ENCODE results near the gene OSBP2.

OSBP2 gene, protein sequence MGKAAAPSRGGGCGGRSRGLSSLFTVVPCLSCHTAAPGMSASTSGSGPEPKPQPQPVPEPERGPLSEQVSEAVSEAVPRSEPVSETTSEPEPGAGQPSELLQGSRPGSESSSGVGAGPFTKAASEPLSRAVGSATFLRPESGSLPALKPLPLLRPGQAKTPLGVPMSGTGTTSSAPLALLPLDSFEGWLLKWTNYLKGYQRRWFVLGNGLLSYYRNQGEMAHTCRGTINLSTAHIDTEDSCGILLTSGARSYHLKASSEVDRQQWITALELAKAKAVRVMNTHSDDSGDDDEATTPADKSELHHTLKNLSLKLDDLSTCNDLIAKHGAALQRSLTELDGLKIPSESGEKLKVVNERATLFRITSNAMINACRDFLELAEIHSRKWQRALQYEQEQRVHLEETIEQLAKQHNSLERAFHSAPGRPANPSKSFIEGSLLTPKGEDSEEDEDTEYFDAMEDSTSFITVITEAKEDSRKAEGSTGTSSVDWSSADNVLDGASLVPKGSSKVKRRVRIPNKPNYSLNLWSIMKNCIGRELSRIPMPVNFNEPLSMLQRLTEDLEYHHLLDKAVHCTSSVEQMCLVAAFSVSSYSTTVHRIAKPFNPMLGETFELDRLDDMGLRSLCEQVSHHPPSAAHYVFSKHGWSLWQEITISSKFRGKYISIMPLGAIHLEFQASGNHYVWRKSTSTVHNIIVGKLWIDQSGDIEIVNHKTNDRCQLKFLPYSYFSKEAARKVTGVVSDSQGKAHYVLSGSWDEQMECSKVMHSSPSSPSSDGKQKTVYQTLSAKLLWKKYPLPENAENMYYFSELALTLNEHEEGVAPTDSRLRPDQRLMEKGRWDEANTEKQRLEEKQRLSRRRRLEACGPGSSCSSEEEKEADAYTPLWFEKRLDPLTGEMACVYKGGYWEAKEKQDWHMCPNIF

DNA sequence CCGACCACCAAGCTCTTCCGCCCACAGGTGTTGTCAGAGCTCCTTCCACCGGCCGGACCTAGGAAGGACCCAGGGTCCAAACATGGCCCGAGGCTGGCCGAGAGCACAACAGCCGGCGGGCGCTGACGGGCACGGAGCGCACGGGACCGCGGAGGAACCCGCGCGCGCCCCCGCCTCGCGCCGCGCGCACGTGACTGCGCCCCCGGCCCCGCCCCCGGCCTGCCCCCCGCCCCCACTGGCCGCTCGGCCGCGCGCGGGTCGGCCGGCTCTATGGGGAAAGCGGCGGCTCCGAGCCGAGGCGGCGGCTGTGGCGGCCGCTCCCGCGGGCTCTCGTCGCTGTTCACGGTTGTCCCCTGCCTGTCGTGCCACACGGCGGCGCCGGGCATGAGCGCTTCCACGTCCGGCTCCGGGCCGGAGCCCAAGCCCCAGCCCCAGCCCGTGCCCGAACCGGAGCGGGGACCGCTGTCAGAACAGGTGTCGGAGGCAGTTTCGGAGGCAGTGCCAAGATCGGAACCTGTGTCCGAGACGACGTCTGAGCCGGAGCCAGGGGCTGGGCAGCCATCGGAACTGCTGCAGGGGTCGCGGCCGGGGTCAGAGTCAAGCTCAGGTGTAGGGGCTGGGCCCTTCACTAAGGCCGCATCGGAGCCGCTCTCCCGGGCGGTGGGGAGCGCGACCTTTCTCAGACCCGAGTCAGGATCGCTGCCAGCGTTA lies at the start of gene OSBP2:
TSS of gene OSBP2 (plus strand) at position 235 of the 711 bp plus-strand sequence. CDS start at position 271, 36 bp downstream.
- DNase-seq (ENCODE audit: low read depth in 4 of 4, low spot score in 1 of 4) = peak in 1 of 4 experiments; percentile 12

DNA sequence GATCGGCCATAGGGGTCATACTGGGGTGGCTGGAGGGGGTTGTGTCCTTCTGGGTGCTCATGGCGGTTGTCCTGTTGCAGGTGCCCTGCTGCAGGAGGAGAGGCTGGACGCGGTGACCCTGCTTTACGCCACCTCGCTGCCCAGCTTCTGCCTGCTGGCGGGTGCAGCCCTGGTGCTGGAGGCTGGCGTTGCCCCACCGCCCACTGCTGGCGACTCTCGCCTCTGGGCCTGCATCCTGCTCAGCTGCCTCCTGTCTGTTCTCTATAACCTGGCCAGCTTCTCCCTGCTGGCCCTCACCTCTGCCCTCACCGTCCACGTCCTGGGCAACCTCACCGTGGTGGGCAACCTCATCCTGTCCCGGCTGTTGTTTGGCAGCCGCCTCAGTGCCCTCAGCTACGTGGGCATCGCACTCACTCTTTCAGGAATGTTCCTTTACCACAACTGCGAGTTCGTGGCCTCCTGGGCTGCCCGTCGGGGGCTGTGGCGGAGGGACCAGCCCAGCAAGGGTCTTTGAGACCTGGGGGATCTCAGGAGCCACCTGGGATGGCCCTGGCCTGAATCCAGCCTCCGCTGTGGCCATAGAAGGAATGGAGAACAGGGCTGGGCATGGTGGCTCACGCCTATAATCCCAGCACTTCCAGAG lies 48.0 kb upstream of the OSBP2 start:
- DNase-seq (ENCODE audit: low read depth in 4 of 4, low spot score in 1 of 4) = no peak

DNA sequence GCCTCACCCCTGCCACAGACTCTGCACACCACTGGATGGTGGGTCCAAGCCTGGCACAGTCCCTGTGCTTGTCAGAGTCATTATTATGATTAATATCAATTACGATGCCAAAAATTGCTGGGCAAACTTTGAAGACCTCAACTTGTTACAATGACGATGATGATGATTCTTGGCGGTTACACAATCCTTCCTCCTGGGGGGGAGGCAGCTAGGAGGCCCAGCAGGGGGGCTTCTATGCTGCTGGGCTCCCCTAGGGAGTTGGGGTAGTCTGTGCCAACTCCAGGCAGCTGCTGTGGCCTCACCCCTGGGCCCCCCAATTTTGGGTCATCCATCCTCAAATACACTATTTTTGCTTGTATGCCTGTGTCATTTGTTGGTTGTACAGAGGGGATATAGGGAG lies 47.1 kb upstream of the OSBP2 start:
- DNase-seq (ENCODE audit: low read depth in 4 of 4, low spot score in 1 of 4) = no peak

DNA sequence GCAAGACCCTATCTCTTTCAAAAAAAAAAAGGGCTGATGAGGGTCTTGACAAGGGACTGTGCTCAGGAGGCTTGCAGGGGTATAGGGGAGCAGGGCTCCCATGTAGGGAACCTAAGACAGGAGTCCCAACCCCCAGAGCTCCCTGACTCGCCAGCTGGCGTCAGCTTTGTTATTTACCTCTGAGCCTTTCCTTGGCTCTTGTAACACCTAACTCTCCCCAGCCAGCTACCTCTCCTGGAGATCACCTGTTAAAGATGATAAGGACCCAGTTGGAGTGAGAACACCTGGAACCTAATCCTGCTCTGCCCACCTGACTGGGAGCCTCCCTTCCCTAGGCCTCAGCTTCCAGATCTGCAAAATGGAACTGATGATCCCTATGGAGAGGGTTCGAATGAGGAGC lies 45.8 kb upstream of the OSBP2 start:
- no peak for DNase-seq (ENCODE audit: low read depth in 4 of 4, low spot score in 1 of 4)

DNA sequence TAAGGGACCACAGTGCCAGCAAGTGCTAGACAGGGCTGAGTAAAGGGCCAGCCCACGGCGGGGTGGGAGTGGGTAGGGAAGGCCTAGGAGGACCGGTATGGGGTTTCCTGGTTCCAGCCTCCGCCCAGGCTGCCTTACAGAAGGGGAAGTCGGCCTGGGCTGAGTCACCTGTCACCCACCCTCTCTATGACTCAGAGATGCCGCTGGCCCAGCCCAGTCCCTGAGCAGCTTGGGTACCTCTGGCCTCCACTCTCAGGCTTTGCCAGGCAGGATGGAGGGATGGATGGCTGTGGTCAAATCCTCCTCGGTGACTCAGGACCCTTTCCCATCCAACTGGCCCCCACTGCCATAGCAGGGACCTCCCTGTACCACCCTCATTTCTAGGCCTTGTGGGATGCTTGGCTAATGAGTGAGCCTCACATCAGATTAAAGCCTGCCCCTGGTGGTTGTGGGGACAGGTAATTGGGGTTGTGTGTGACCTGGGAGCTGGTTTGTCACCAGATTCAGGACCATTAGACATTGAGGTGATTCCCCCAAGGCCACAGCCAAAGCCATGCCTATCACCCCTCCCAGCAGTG lies 45.2 kb upstream of the OSBP2 start:
- peak; percentile 55 to 90 (median 73) for DNase-seq (ENCODE audit: low read depth in 4 of 4, low spot score in 1 of 4)

DNA sequence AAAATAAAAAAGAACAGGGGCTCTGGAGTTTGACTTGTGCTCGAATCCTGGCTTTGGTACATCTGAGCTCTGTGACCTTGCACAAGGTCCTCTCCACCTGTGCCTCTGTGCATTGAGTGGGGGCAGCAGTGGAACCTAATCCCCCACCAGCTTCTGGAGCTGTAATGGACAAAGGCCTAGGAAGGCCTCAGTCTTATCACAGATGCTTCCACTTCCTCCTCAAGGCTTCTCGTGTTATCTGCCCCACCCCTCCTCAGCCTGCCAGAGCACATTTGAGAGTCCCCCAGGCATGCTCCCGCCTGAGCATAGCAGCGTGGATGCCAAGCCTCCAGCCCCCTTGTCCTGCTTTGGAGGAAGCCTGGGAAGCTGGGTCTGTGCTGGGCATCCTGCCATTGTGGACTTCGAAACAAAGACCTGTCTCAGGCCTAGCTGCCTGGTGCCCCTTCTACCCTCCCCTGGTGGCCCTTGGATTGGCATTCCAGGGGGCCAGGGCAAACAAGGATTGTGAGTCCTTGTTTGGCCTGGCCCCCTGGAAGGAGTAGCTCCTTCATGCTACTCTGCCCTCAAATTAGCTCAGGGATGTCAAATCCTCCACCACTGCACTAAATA lies 44.1 kb upstream of the OSBP2 start:
- DNase-seq (ENCODE audit: low read depth in 4 of 4, low spot score in 1 of 4) = no peak

DNA sequence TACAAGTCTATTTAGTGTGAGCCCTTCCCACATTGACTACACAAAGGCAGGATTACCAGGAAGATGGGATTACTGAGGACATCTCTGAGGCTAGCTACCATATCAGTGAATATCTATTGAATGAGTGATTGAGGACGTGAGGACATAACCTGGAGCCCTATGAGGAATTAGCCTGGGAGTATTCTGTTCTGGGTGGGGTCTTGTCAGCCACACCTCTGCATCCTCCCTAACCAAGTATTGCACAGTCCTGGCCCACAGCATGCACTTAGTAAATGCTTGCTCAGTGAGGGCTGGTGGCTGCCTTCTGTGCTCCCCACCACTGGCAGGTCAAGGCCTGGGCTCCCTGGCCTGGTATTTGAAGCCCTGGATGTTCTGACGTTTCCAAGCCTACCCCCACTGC lies 41.8 kb upstream of the OSBP2 start:
- no peak for DNase-seq (ENCODE audit: low read depth in 4 of 4, low spot score in 1 of 4)

DNA sequence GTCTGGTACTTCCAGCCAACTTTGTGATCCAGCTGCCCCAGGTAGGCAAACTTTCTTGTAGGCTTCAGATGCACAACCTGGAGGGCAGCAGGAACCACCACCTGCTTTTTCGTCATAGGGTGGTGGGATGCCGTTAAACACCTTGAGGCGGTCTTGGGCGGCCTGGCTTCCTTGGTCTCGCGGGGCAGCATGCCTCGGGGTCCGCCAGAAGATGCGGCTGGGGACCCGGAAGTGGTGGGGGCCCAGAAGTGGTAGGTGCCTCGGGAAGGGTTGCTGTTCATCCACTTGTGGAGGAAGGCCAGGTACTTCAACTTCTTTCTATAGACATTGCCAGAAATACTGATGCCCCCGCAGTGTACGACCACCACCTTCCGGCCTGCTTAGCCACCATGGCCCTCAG lies 40.3 kb upstream of the OSBP2 start:
- DNase-seq (ENCODE audit: low read depth in 4 of 4, low spot score in 1 of 4) = no peak

DNA sequence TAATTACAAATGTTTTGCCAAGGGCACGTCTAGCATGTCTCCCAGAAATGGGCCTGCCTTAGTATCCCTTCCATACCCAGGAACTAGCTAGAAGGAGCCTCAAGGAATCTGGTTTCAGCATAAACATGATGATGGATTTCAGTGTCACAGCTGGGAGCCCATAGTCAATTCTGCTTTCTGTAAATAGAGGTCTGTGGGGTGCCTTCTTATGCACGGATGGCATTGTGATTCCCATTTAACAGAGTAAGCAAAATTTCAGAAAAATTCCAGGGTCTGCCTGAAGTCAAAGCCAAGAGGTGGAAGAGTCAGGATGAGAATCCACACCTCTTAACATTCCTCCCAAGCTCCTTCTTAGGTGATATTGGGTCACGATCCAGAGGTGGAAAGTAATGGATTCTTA lies 39.1 kb upstream of the OSBP2 start:
- no peak for DNase-seq (ENCODE audit: low read depth in 4 of 4, low spot score in 1 of 4)

DNA sequence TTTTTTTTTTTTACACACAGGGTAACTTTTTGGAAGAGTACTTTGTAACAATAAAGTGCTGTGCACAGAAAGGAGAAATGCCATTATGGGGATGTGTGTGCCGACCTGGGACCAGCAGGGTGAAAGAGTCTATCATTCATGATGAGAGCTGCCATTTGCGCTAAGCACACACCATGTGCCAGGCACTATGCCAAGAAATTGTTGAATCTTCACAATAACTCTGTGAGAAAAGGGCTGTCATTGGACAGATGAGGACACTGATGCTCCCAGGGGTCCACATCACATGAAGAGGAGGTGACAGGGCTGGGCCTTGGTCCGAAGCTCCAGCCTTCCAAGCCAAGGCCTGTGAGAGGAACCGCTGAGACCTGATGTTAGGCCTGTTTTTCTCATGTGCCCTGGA lies 32.6 kb upstream of the OSBP2 start:
- DNase-seq (ENCODE audit: low read depth in 4 of 4, low spot score in 1 of 4) = no peak

DNA sequence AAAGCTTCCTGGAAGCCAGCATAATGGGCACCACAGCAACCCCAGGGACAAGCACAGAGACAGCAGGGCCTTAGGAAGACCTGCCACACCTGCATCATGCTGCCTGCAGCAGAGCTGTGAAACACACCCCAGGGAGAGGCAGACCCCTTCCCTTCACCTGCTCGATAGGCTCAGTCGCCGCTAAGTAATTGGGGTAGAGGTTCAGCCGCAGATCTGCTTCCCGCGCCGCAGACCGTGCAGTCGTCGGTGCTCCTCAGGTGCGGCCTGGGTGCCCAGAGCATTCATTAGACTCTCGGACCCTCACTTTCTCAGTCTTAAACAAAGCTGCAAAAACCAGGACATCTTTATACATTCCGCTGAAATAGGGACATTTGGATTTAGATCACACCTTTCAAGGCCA lies 29.9 kb upstream of the OSBP2 start:
- no peak for DNase-seq (ENCODE audit: low read depth in 4 of 4, low spot score in 1 of 4)

DNA sequence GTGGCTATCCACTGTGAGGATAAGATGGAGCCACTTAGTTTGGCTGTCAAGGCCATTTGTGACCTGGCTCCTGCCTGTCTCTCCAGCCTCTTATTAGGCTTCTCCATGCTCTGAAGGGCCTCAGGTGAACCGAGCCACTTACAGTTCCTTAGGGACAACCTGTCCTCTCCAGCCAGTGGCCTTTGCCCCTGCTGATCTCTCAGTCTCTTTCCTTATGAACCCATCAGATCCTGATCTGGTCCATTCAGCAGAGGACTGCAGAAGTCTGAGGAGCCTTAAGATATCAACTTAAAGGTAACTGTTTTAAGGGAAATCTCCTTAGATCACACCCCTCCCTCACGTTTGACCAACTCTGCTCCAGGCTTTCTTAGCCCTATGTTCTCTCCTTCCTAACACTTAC lies 29.4 kb upstream of the OSBP2 start:
- no peak for DNase-seq (ENCODE audit: low read depth in 4 of 4, low spot score in 1 of 4)

DNA sequence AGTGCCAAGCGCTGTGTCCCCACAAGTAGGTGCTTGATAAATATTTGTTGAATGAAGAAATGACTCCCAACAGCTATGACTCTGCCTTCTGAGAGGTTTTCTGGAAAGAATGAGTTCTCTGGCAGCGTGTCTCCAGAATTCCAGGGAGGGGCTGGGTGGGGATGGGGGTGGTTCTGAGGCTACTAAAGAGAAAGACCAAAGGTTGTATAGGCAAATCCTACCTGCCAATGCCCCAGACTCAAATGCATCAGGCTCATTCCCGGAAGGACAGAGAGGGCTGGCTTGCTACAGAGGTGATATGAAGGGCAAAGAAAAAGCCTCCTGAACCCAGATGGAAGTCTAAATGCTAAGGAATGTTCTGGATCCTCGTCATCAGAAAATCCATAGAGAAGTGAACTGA lies 28.9 kb upstream of the OSBP2 start:
- no peak for DNase-seq (ENCODE audit: low read depth in 4 of 4, low spot score in 1 of 4)

DNA sequence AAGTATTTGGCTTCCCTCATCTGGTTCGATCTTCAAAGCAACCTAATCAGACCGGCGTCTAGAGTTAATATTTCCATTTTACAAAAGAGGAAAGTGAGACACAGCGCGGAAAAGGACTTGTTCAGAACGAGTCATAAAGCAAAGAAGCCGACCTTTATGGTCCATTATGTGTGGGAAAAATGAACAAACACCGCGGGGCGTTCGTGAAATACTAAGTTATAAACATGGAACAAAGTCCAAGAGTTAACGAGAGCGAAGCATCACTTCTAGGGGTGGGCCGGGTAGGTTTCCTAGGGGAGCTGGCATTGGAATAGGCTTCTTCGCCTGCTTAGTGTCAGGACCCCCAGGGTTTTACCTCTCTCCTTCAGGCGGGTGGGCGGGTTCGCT lies 27.6 kb upstream of the OSBP2 start:
- peak in 1 of 4 experiments; percentile 1 for DNase-seq (ENCODE audit: low read depth in 4 of 4, low spot score in 1 of 4)

DNA sequence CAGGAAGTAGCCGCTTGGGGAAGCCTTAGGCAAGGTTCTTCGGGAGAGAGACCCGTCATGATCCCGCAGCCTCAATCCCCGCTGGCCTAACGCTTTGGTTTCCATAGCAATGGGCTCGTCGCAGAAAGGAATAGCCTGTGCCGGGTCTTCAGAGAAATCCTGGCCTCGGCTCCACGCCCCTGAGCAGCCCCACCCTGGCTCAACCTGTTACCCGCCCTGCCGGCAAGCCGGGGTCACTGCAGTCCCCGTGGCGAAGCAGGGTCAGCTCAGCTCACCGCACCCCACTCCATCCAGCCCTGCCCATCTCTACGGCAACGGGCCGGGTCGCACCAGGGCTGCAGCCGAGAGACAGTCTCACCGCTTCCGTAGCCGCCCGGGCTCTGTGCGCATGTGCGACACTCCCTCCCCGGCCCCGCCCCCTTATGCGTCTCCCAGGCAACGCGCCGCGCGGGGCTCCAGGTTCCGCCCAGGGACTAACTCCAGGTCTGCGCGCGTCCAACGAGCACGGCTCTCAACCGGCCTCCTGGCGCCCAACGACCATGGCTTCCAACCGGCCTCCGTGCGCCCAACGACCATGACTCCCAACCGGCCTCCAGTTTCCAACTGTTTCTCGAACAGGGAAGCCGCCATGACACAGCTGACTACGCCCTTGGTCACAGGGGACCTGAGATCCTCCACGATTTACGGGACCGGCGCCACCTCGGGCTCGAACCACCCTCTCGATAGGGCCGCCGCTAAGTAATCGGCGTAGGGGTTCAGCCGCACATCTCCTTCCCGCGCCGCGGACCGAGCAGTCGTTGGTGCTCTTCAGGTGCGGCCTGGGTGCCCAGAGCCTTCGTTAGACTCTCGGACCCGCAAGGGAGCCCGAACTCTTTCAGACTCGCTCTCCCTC lies 26.9 kb upstream of the OSBP2 start, which contains the start of gene DUSP18:
TSS of gene DUSP18 (minus strand) at position 382 of the 892 bp plus-strand sequence. CDS start 3,872 bp downstream, outside the sequence.
- DNase-seq (ENCODE audit: low read depth in 4 of 4, low spot score in 1 of 4) = peak; percentile 86 to 93 (median 90)

DNA sequence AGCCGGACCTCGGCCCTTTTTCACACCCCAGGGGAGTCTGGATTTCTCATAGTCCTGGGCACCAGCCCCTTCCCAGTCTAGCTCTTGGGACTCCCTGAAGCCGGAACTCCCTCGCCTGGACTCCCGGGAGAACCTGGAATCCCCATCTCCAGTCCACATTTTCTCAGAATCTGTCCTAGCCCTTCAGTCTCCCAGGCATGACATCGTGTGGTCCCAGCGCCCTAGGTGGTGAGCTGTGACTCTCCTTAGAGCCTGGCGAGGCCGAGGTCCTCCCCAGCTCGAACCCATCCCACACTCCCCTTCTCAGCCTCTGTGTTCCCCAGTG lies 26.3 kb upstream of the OSBP2 start:
- no peak for DNase-seq (ENCODE audit: low read depth in 4 of 4, low spot score in 1 of 4)

DNA sequence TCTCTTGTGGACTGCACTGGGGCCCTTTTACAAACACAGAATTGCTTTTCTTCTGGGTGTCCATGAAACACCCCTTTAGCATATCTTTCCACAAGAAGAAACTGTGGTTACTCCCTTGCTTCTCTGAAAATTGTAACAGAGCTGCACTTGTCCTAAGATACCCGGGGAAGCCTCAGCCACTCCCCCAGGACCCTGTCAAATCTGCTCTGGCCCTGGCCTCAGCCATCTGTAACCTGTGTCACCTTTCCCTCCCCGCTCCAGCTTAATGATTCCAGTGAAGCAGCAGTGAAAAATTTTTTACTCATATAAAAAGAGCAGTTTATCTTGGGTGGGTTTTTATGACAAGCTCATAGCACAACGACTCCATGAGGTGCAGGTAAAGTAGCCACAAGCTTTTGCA lies 23.6 kb upstream of the OSBP2 start:
- DNase-seq (ENCODE audit: low read depth in 4 of 4, low spot score in 1 of 4) = no peak

DNA sequence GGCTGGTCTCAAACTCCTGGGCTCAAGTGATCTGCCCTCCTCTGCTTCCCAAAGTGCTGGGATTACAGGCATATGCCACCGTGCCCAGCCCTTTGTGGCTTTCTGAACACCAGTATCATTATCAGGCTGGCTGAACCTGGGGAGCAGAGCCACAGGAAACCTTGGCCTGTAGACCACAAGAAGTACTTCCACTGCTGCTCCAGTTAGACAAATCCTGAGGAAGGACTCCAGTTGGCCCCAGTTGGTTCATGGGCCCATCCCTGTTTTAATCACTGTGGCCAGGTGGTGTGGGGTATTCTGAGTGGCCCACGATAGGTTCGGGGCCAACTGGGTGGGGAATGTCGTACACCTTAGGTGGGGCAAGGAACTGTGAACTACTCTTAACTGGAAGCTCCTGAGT lies 21.5 kb upstream of the OSBP2 start:
- DNase-seq (ENCODE audit: low read depth in 4 of 4, low spot score in 1 of 4) = no peak

DNA sequence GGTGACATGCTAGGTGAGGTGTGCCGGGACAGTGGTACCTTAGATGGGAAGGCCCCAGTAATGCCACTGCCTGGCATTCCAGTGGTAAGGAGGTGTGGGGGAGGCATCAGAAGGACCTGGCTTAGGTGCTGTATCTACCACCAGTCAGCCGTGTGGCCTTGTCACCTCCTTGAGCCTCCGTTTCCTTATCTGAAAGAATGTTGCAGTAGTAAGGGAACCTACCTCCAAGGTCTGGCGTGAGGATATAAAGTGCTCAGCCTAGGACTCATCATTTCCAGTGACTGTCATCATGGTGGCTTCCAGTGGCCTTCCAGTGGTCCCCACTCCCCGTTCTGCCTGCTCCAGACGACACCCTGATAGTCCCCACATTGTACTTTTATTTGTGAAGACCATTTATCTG lies 20.2 kb upstream of the OSBP2 start:
- DNase-seq (ENCODE audit: low read depth in 4 of 4, low spot score in 1 of 4) = no peak
